Spinal cord (tissue), 10 donors: ENCODE measurements around the gene NCAPH2. TPM values are rescaled to one million over a fixed set of nuclear protein-coding genes. Genes with fewer than 3 reads are reported as not detected.

Source experiments
- DNase-seq, 6 donors: peaks; one replicate each; pipeline versions ENCODE4 v3.0.0 to v3.0.0-alpha.2; 2013 to 2015; ENCODE audit warnings: low spot score in 6 of 6, low read depth in 4 of 6
- H3K27ac ChIP-seq: one replicate; pipeline ENCODE4 v1.5.1; 2013; ENCODE audit warnings: low read depth, low read length, control low read depth
- H3K27me3 ChIP-seq: one replicate; pipeline ENCODE4 v1.6.1; 2013; ENCODE audit warnings: low read length; ENCODE audit not compliant: control insufficient read depth, insufficient read depth
- H3K36me3 ChIP-seq: one replicate; pipeline ENCODE4 v1.6.1; 2013; ENCODE audit warnings: low read length; ENCODE audit not compliant: control insufficient read depth, insufficient read depth
- H3K4me1 ChIP-seq: one replicate; pipeline ENCODE4 v1.6.1; 2013; ENCODE audit warnings: low read length; ENCODE audit not compliant: control insufficient read depth, insufficient read depth
- H3K4me3 ChIP-seq: one replicate; pipeline ENCODE4 v1.5.1; 2013; ENCODE audit warnings: low read depth, low read length, control low read depth
- H3K9me3 ChIP-seq: one replicate; pipeline ENCODE4 v1.6.1; 2013; ENCODE audit warnings: low read length; ENCODE audit not compliant: control insufficient read depth, insufficient read depth
- WGBS: methylation state at CpG from one replicate; pipeline ENCODE4 v1.1.5; 2013; ENCODE audit warnings: missing lambda C conversion rate; ENCODE audit not compliant: insufficient coverage; 5-methylcytosine and 5-hydroxymethylcytosine counted together
- polyA plus RNA-seq, 2 donors: library from polyadenylated mRNA; unstranded; fragments of 120-200 nt; gene quantifications; one replicate each; pipeline ENCODE4 v1.2.1, GENCODE V29; 2013; ENCODE audit not compliant: insufficient read length in 2 of 2
- total RNA-seq, 2 donors: library from RNA; depleted of rRNA in 1 of 2; stranded (reverse); fragments of 120-200 nt in 1 of 2; fragments of >200 nt in 1 of 2; gene quantifications; one replicate each; pipeline versions ENCODE4 v1.2.3 to v1.2.4, GENCODE V29; 2013 to 2014
- donor health status: healthy.

Gene NCAPH2
- total and polyA plus RNA-seq, 4 donors: 32.8 to 86.9 (median 67.9) TPM

DNA sequence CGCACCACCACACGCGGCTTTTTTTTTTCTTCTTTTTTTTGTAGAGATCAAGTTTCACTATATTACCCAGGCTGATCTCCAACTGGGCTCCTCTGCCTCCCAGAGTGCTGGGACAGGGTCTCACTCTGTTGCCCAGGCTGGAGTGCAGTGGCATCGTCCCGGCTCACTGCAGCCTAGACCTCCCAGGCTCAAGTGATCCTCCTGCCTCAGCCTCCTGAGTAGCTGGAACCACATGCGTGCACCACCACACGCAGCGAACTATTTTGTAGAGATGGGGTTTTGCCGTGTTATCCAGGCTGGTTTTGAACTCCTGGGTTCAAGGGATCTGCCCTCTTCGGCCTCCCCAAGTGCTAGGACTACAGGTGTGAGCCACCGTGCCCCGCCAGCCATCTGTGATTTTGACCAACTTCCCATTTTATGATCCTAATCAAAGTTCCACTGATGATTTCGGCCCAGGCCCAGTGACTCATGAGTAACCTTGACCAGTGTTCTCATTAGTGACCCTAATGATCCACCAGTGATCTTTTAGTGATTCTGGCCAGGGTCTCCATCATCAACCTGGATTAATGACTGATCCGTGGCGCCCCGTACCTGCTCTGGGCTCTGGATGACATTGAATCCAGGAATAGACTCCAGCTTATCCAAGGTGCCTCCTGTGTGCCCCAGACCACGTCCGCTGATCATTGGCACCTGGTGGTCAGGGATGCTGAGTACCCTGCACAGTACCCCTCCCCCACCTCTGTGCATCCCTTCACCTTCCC lies 20.1 kb downstream of the NCAPH2 start:
- no peaks in the 10 kb centered on the region for H3K9me3 ChIP-seq
- no peak overlapping the region for H3K4me3 ChIP-seq
- peaks cover 26% of the 10 kb centered on the region for H3K36me3 ChIP-seq
- no peak overlapping the region for H3K27ac ChIP-seq
- H3K27me3 ChIP-seq: peaks cover 43% of the 10 kb centered on the region
- WGBS: 95% methylated on average over 11 of the region's 18 CpGs
- DNase-seq: no peak
- H3K4me1 ChIP-seq: peaks cover 65% of the 10 kb centered on the region

GRCh38 chr22:50528682-50529415 lies 20.8 kb downstream of the NCAPH2 start:
- no peak for DNase-seq
- Histone ChIP-seq H3K4me1 (peaks cover 61% of the 10 kb centered on the region), H3K27me3 (peaks cover 50% of the 10 kb centered on the region), H3K9me3 (no peaks in the 10 kb centered on the region), H3K36me3 (peaks cover 19% of the 10 kb centered on the region), H3K27ac (no peak overlapping the region), H3K4me3 (no peak overlapping the region)
- 52% methylated on average over 15 of the region's 15 CpGs for WGBS

DNA sequence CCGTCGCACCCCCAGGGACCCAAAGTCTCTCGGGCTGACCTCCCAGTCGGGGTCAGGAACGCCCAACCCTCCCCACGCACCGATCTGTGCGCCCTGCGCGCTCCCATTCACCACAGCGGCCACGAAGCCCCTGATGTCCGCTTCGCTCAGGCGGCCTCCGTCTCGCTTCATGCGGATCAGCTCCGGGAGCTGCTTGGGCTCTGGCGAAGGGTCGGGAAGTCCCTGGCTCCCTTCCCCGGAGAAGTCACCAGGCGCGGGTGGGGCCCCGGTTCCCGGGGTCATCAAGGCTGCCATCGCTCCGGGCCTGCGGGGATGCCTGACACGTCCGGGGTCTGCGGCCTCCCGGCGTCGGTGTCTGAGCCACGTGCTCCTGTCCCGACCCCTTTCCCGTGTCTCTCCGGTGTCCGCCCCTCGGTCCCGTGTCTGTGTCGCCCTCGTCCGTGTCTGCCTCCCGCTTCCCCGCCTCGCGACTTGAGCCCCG lies 21.4 kb downstream of the NCAPH2 start:
- Histone ChIP-seq H3K27me3 (peaks cover 56% of the 10 kb centered on the region), H3K4me1 (peaks cover 55% of the 10 kb centered on the region), H3K27ac (no peak overlapping the region), H3K4me3 (peak overlapping the region; percentile 9), H3K36me3 (peaks cover 13% of the 10 kb centered on the region), H3K9me3 (no peaks in the 10 kb centered on the region)
- DNase-seq: peak in 1 of 6 donors; percentile 29
- WGBS: 8% methylated on average over 50 of the region's 50 CpGs

DNA sequence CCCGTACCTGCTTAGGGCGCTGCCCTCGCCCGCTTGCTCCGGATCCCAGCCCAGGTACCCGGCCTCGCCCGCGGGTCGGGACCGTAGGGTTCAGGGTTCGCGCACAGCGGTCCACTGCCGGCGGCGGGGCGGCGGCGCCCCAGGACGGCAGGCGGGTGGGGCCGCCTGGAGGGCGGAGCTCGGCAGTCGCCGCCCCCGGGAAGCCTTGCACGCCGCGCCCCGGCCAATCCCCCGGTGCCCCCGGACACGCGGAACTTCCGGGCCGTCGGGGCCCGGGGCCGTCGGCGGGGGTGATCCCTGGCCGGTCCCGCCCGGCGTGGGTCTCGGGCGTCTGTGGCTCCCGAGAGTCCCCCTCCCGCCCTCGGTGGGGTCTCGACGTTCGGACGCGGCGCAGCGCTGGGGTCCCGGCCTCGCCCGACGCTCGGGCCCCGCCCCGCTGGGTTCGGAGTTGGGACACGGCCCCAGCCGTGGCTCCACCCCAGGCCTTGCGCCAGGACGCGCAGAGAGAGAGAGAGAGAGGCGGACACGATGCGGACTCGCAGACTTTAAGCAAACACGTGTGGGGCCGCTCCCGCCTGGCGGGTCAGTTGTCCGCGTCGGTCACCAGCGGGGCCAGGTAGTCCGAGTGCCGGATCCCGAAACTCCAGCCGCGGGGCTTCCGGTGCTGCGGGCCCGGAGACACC lies 22.0 kb downstream of the NCAPH2 start, which contains the start of gene TYMP:
TYMP (minus strand) TSS at position 116 of the 683 bp plus-strand sequence. CDS start 303 bp downstream, outside the sequence.
- peaks cover 49% of the 10 kb centered on the region for H3K4me1 ChIP-seq
- peaks cover 58% of the 10 kb centered on the region for H3K27me3 ChIP-seq
- DNase-seq: peak in 1 of 6 donors; percentile 59
- H3K27ac ChIP-seq: peak within 1 kb of the TSS; percentile 15
- WGBS: 1% methylated on average over 92 of the region's 92 CpGs
- peak within 1 kb of the TSS; percentile 29 for H3K4me3 ChIP-seq
- H3K36me3 ChIP-seq: peaks cover 9% of the 10 kb centered on the region
- no peaks in the 10 kb centered on the region for H3K9me3 ChIP-seq

GRCh38 chr22:50530580-50530876 lies 22.5 kb downstream of the NCAPH2 start:
- Histone ChIP-seq H3K9me3 (no peaks in the 10 kb centered on the region), H3K4me1 (peaks cover 48% of the 10 kb centered on the region), H3K27me3 (peaks cover 59% of the 10 kb centered on the region), H3K27ac (peak overlapping the region; percentile 15), H3K4me3 (peak overlapping the region; percentile 29), H3K36me3 (peaks cover 8% of the 10 kb centered on the region)
- 5% methylated on average over 21 of the region's 21 CpGs for WGBS
- DNase-seq: no peak

DNA sequence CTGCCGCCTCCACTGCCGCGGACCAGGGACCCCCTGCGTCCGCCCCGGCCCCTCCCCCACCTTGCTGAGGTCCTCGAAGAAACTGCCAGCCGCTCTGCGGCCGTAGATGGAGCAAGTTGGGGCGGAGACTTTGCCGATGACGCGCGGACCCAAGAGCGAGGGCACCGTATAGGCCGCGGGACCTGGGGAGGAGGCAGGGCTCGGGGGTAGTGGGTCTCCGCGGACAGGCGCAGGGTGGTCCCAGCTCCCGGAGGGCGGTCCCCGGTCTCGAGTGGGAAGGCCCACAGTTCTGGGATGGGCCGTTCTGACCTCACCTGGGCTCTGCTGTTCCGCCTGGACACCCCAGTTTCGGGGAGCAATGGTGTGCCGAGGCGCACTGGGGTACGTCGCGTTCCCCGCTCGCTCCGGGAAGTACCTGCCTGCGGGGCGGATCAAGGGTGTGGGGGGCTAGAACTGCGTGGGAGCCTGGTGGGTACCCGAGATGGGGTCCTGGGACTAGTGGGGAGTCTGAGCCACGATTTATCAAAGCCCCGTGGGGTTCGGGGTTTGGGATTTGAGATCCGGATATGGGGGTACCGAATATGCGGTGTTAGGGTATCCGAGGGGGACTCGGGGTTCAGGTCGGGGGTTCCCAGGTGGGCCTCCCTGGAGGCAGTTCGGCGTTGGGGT lies 23.0 kb downstream of the NCAPH2 start:
- peak in 2 of 6 donors; percentile 46 to 65 for DNase-seq
- Histone ChIP-seq H3K27ac (peak overlapping the region; percentile 33), H3K4me3 (peak overlapping the region; percentile 29), H3K4me1 (peaks cover 48% of the 10 kb centered on the region), H3K27me3 (peaks cover 62% of the 10 kb centered on the region), H3K9me3 (no peaks in the 10 kb centered on the region), H3K36me3 (peaks cover 8% of the 10 kb centered on the region)
- WGBS: 7% methylated on average over 53 of the region's 53 CpGs

- Histone ChIP-seq H3K4me1 (peaks cover 46% of the 10 kb centered on the region), H3K4me3 (peak overlapping the region; percentile 9), H3K36me3 (peaks cover 8% of the 10 kb centered on the region), H3K27me3 (peaks cover 62% of the 10 kb centered on the region), H3K9me3 (no peaks in the 10 kb centered on the region), H3K27ac (peak overlapping the region; percentile 33)
- DNase-seq: peak in 1 of 6 donors; percentile 29
- WGBS: 1% methylated on average over 44 of the region's 44 CpGs
Measured at GRCh38 chr22:50531546-50531961, 23.5 kb downstream of the NCAPH2 start.

DNA sequence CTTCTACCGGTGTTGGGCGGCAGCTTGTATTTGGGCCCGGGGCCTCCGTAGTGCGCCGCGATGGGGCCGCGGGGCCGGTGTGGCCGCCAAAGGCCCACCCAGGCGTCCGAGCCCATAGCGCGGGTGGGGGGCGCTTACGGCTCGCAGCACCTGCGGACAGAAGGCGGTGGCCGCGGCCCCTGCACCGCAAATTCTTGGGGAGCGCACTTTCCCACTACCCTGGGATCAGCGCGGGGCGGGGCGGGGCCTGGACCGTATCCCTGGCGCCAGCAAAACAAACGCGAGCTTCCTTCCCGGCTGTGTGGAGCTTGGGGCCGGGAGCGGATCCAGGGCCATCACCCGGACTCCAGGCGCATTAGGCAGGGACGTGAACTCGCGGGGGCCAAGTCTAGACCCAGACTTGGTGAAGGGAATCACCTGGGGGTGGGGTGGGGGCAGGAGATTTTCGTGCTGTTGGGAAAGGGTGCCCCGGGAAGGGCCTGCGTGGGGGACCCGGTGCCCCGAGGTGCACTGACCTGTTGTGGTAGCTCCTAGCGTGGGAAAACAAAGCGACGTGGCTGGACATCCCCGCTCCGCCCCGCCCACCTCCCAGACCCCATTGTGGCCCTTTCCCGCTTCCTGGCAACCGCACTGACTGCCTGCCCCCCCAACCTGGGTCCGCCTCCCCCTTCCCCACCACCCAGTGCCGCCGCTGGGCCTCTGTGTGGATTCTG lies 24.1 kb downstream of the NCAPH2 start:
- DNase-seq: peak in 2 of 6 donors; percentile 37 to 64
- H3K27me3 ChIP-seq: peaks cover 64% of the 10 kb centered on the region
- H3K4me1 ChIP-seq: peaks cover 40% of the 10 kb centered on the region
- WGBS: 1% methylated on average over 47 of the region's 56 CpGs
- peak overlapping the region; percentile 12 for H3K4me3 ChIP-seq
- H3K9me3 ChIP-seq: no peaks in the 10 kb centered on the region
- peaks cover 8% of the 10 kb centered on the region for H3K36me3 ChIP-seq
- no peak overlapping the region for H3K27ac ChIP-seq
